Ovary (tissue), 9 donors: ENCODE data around the gene NAGLU. TPM values are rescaled to one million over a fixed set of nuclear protein-coding genes. Genes with fewer than 3 reads are reported as not detected.
A peak's percentile ranks its signal among the peaks of the same experiment; 100 is the strongest.
"Not testable (repeated sequence)": the region's sequence is repeated elsewhere in the genome, so short reads cannot be mapped to it uniquely, and the experiment has no call there.

ENCODE experiments used
- DNase-seq, 5 donors: peaks; one replicate each; pipeline ENCODE4 v3.0.0-alpha.2; 2019 to 2020
- H3K27ac ChIP-seq, 2 donors: fragments of 200-600 bp; one replicate each; pipeline versions ENCODE4 v1.5.1 to v1.8.0; 2019 to 2022
- H3K27me3 ChIP-seq: fragments of 200-600 bp; one replicate; pipeline ENCODE4 v1.8.0; 2022
- H3K36me3 ChIP-seq: fragments of 200-600 bp; sonication (generic); one replicate; pipeline ENCODE4 v1.5.1; 2019
- H3K4me1 ChIP-seq: one replicate; pipeline ENCODE4 v1.8.1; 2013; ENCODE audit warnings: mild to moderate bottlenecking, moderate library complexity; ENCODE audit not compliant: insufficient read depth
- H3K4me3 ChIP-seq: fragments of 200-600 bp; sonication (generic); one replicate; pipeline ENCODE4 v1.5.1; 2017
- H3K9me3 ChIP-seq, 2 donors: fragments of 200-600 bp in 1 of 2; sonication (generic) in 1 of 2; one replicate each; pipeline versions ENCODE4 v1.5.1 to v1.8.1; 2013 to 2019; ENCODE audit warnings: mild to moderate bottlenecking in 1 of 2, moderate library complexity in 1 of 2
- EP300 ChIP-seq: sonication (generic); formaldehyde crosslinking; IDR thresholded peaks from one replicate; pipeline ENCODE4 v1.6.1; 2017; ENCODE audit warnings: antibody characterized with exemption
- POLR2A ChIP-seq: fragments of 450-650 bp; IDR thresholded peaks from one replicate; pipeline ENCODE4 v1.6.1; 2017; ENCODE audit warnings: antibody characterized with exemption, mild to moderate bottlenecking, moderate library complexity
- WGBS, 3 donors: extraction: QIAGEN DNeasy Blood & Tissue Kit in 1 of 3; methylation state at CpG; one replicate each; pipeline versions ENCODE4 v1.1.5 to v1.1.7; 2013 to 2017; 5-methylcytosine and 5-hydroxymethylcytosine counted together
- intact Hi-C, 4 donors: fragments of 100-400 bp; cut with DNase I; formaldehyde crosslinking; loops; one replicate each; pipeline versions ENCODE4 v1.11.0 to v1.15.1; 2022 to 2023
- polyA plus RNA-seq, 2 donors: library from polyadenylated mRNA; stranded (reverse); fragments of 200-250 nt in 1 of 2; fragments of 350-450 nt in 1 of 2; fragmentation: Illumina TruSeq in 1 of 2; extraction: RNeasy Lipid Tissue Mini Kit (QIAGEN cat#74804) in 1 of 2; gene quantifications; one replicate each; pipeline ENCODE4 v1.2.3, GENCODE V29; 2013 to 2014
- total RNA-seq, 7 donors: library from RNA; depleted of rRNA in 2 of 7; stranded (reverse); fragments of >200 nt in 2 of 7; fragmentation: NEBNext Ultra II Directional in 3 of 7; extraction: Animal tissue kit (Norgen Biotek cat#: 25700) in 3 of 7; gene quantifications; one replicate each; pipeline versions ENCODE4 v1.1.0 to v1.2.4, GENCODE V29; 2016 to 2023
- TF ChIP-seq, protein P1 (sequence below), 3 donors: fragments of 450-650 bp in 2 of 3; fragments of 200-600 bp in 1 of 3; IDR thresholded peaks; one replicate each; pipeline versions ENCODE4 v1.5.1 to v1.8.0; 2016 to 2022; ENCODE audit warnings: antibody characterized with exemption in 3 of 3, mild to moderate bottlenecking in 1 of 3
- donor health status: DM: no; HTN: no; CAD: no; lungs with moderate emphysema.
- donor health status: DM: no; HTN: no; CAD: no.
- donor health status: Bipolar disorder and iron deficiency.
- donor health status: DM: yes; HTN: yes; CAD: no.
- donor health status: DM: no; HTN: no; CAD: no.
- donor health status: DM: yes; HTN: yes; CAD: no.

The NAGLU gene
- total and polyA plus RNA-seq, 9 donors: 9.7 to 49.6 (median 40.0) TPM

DNA sequence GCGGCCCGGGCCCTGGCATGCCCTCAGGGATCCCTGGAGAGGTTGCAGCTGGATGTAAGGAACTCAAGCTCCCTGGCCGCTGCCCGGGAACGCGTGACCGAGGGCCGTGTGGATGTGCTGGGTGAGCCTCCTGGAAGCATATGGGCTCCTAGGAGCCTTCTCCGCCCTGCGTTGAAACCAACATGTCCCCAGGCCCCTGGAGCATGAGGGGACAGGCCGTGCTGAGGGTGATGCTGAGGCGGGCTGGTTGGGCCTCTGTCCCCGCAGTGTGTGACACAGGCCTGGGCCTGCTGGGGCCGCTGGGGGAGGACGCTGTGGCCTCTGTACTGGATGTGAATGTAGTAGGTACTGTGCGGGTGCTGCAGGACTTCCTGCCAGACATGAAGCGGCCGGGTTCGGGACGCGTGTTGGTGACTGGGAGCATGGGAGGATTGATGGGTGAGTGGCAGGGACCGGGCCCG is 11.0 kb downstream of the NAGLU start:
- Histone ChIP-seq H3K36me3 (no peaks in the 10 kb centered on the region), H3K9me3 (no peaks in the 10 kb centered on the region), H3K4me1 (peaks cover 16% of the 10 kb centered on the region), H3K27me3 (no peaks in the 10 kb centered on the region), H3K27ac (peak overlapping the region; percentile 38 to 52), H3K4me3 (no peak overlapping the region)
- intact Hi-C loops: no loop called here
- DNase-seq: peak in 3 of 5 donors; percentile 45 to 70 (median 57)
- no peak for TF ChIP-seq POLR2A
- TF ChIP-seq, protein P1, sequence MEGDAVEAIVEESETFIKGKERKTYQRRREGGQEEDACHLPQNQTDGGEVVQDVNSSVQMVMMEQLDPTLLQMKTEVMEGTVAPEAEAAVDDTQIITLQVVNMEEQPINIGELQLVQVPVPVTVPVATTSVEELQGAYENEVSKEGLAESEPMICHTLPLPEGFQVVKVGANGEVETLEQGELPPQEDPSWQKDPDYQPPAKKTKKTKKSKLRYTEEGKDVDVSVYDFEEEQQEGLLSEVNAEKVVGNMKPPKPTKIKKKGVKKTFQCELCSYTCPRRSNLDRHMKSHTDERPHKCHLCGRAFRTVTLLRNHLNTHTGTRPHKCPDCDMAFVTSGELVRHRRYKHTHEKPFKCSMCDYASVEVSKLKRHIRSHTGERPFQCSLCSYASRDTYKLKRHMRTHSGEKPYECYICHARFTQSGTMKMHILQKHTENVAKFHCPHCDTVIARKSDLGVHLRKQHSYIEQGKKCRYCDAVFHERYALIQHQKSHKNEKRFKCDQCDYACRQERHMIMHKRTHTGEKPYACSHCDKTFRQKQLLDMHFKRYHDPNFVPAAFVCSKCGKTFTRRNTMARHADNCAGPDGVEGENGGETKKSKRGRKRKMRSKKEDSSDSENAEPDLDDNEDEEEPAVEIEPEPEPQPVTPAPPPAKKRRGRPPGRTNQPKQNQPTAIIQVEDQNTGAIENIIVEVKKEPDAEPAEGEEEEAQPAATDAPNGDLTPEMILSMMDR (IDR thresholded peaks at IDR 0.05): no peak
- no peak for TF ChIP-seq EP300
- WGBS, 3 donors: 49 to 61% (median 59%) methylated on average over 23 of the region's 23 CpGs

DNA sequence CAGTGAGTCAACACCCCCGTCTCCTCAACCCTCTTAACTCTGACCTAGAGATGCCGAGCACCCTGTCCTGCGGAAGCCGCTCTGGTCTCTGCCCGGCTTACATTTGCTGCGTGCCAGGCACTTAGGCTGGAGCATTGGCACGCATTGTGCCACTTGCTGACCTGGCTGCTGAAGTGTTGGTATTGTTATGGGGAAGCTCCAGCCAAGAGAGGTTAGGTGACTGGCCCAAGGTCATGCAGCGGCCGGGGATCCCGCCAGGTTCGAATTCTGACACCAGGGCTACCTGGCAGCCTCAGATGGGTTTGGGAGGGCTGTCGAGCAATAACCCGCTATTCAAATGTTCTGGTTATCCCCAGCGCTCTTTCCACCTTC is 11.6 kb downstream of the NAGLU start:
- Histone ChIP-seq H3K27me3 (no peaks in the 10 kb centered on the region), H3K36me3 (no peaks in the 10 kb centered on the region), H3K9me3 (no peaks in the 10 kb centered on the region), H3K4me1 (peaks cover 16% of the 10 kb centered on the region), H3K27ac (no peak overlapping the region), H3K4me3 (no peak overlapping the region)
- TF ChIP-seq EP300: no peak
- TF ChIP-seq, protein P1 (IDR thresholded peaks at IDR 0.05): no peak
- TF ChIP-seq POLR2A: no peak
- 70 to 89% (median 78%) methylated on average over 14 of the region's 14 CpGs for WGBS, 3 donors
- intact Hi-C loops: no loop called here
- no peak for DNase-seq

DNA sequence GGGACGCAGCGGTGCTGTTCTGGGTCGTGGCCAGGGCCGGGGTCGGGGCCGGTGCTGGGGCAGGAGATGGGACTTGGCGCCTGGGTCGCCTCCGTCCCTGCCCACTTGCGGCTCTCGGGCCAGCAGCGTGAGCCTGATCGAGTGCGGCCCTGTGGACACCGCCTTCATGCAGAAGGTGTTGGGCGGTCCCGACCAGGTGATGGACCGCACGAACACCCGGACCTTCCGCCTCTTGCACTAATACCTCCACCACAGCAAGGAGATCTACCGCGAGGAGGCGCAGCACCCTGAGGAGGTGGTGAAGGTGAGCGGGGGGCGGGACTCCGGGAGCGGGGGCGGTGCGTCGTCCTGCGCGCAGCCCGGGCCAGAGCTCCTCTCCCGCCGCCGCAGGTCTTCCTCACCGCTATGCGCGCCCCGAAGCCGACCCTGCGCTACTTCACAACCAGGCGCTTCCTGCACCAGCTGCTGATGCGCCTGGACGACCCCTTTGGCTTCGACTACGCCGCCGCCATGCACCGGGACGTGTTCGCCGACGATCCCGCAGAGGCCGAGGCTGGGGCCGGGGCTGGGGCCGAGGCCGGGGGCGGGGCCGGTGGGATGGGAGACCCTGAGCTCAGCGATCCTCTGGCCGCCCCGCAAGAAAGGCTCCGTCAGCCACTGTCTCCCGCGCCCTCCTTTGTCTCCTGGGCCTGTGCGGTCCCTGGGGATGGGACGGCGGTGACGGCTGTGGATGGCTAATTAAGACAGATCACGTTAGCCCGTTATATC is 12.2 kb downstream of the NAGLU start:
- TF ChIP-seq, protein P1 (IDR thresholded peaks at IDR 0.05): peak; percentile 6 to 36 (median 14)
- TF ChIP-seq EP300: no peak
- no peak for TF ChIP-seq POLR2A
- H3K9me3 ChIP-seq: no peaks in the 10 kb centered on the region
- peaks cover 18% of the 10 kb centered on the region for H3K4me1 ChIP-seq
- H3K27me3 ChIP-seq: no peaks in the 10 kb centered on the region
- peak; percentile 67 to 83 (median 77) for DNase-seq
- 8 to 20% (median 13%) methylated on average over 65 to 74 of the region's 74 CpGs for WGBS, 3 donors
- H3K36me3 ChIP-seq: no peaks in the 10 kb centered on the region
- intact Hi-C loops: no loop called here
- H3K4me3 ChIP-seq: peak overlapping the region; percentile 20
- H3K27ac ChIP-seq: no peak overlapping the region

DNA sequence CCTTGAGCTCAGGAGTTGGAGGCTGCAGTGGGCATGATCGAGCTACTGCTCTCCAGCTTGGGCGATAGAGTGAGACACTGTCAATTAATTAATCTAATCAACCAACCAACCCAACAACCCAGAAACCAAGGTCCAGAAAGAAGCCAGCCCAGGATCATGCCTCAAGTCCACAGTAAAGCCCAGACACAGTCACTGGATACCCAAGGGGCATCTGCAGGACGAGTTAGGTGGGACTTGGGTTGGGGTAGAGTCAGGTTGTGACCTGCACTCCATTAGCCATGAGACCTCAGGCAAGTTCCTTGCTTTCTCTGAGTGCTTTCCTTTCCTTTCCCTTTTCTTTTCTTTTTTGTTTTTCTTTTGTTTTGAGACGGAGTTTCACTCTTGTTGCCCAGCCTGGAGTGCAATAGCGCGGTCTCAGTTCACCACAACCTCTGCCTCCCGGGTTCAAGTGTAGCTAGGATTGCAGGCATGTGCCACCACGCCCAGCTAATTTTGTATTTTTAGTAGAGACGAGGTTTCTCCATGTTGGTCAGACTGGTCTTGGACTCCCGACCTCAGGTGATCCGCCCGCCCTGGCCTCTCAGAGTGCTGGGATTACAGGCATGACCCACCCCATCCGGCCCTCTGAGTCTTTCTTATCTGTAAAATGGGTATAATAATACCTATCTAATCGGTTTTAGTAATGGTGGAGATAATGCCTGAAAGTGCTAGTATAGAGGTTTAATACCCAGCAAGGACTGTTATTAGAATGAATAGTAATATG is 13.1 kb downstream of the NAGLU start:
- no peak overlapping the region for H3K27ac ChIP-seq
- DNase-seq: no peak
- 81 to 85% (median 82%) methylated on average over 14 of the region's 14 CpGs for WGBS, 3 donors
- TF ChIP-seq POLR2A: no peak
- TF ChIP-seq, protein P1 (IDR thresholded peaks at IDR 0.05): no peak
- no peaks in the 10 kb centered on the region for H3K27me3 ChIP-seq
- intact Hi-C loops: no loop called here
- no peaks in the 10 kb centered on the region for H3K9me3 ChIP-seq
- no peaks in the 10 kb centered on the region for H3K36me3 ChIP-seq
- H3K4me1 ChIP-seq: peaks cover 25% of the 10 kb centered on the region
- no peak overlapping the region for H3K4me3 ChIP-seq

DNA sequence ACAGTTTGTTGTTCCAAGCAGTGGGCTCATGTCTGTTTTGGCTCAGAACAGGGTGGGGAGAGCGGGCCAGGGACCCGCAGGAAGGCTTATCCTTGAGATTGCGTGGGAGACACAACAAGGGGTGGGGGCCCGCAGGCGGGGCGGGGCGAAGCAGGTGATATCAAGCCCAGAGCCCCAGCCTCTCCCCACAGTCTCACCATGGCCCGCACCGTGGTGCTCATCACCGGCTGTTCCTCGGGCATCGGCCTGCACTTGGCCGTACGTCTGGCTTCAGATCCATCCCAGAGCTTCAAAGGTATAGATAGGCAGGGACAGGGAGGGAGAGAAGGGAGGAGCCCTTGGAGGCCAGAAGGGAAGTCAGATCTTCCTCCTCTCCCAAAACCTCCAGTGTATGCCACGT is 16.7 kb downstream of the NAGLU start, which contains the start of gene HSD17B1:
Gene HSD17B1, plus strand, starts transcription at position 188 of the 400 bp plus-strand sequence. Its CDS starts 11 bp downstream, at position 199.
- peak within 1 kb of the TSS; percentile 83 for H3K4me3 ChIP-seq
- WGBS, 3 donors: 35 to 69% (median 40%) methylated on average over 15 of the region's 15 CpGs
- H3K27ac ChIP-seq: peak within 1 kb of the TSS; percentile 47 to 72
- peaks cover 22% of the 10 kb centered on the region for H3K4me1 ChIP-seq
- H3K36me3 ChIP-seq, DNase-seq, H3K9me3 ChIP-seq, intact Hi-C loops, H3K27me3 ChIP-seq: not testable (repeated sequence)
